A172 (cell line): Measurements from ENCODE around the gene JPH4. TPM values are rescaled to one million over a fixed set of nuclear protein-coding genes. Genes with fewer than 3 reads are reported as not detected.
A peak's percentile ranks its signal among the peaks of the same experiment; 100 is the strongest.

Source experiments
- DNase-seq: peaks from one replicate; pipeline ENCODE4 v3.0.0-alpha.2; 2015; ENCODE audit warnings: low spot score
- total RNA-seq: library from RNA; depleted of rRNA; stranded (reverse); fragments of >200 nt; shearing (Covaris generic); gene quantifications from 2 replicates; pipeline ENCODE4 v1.2.3, GENCODE V29; 2014

JPH4 gene
- total RNA-seq, 1 experiment from 2014 or later, result not detected

- DNase-seq, result no peak
Observed at GRCh38 chr14:23564181-23564812, 14.3 kb downstream of the JPH4 start.

- no peak for DNase-seq
Observed at GRCh38 chr14:23563473-23564180, 15.0 kb downstream of the JPH4 start.

GRCh38 chr14:23562822-23563472 lies 15.6 kb downstream of the JPH4 start:
- DNase-seq, result peak; percentile 33

GRCh38 chr14:23561873-23562821 lies 16.4 kb downstream of the JPH4 start:
- peak; percentile 72 for DNase-seq

GRCh38 chr14:23561259-23561658 lies 17.3 kb downstream of the JPH4 start:
- no peak for DNase-seq

- DNase-seq, result no peak
Observed at GRCh38 chr14:23559926-23560520, 18.6 kb downstream of the JPH4 start.

GRCh38 chr14:23559010-23559925 lies 19.3 kb downstream of the JPH4 start:
- DNase-seq, result peak; percentile 30

DNA sequence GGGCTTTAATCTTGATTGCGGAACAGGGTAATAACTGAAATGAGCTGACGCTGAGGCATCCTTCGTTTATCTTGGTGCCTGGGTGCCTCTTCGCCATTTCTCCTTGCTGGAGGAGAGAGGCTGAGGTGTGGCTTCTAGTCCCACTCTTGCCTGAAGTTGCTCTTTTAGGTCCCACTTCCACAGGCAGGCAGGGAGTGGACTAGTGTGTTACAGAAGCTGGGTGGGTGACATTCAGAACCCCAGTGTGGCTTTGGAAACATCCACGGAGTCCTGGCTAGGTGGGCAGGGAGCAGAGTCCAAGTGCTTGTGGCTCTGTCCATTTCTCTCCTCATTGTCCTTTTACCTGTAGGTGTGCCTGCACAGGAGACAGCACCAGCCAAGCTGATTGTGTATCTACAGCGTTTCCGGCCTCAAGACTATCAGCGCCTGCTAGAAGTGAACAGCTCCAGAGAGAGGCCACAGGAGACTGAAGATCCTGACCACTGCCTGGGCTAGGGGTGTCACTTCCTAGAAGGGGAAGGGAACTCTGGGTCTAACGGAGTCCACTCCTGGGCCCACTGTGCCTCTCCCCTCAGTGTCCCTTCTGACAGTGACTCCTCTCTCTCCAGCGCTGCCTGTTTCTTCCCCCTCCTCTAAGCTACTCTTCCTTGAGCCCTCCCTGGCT lies 20.1 kb downstream of the JPH4 start:
- DNase-seq, result no peak

GRCh38 chr14:23557946-23558345 lies 20.6 kb downstream of the JPH4 start:
- DNase-seq, result no peak

- no peak for DNase-seq
Observed at GRCh38 chr14:23557521-23557920, 21.1 kb downstream of the JPH4 start.

GRCh38 chr14:23556700-23557440 lies 21.7 kb downstream of the JPH4 start:
- DNase-seq, result no peak

GRCh38 chr14:23555882-23556699 lies 22.5 kb downstream of the JPH4 start, which contains the start of gene THTPA:
THTPA (plus strand) TSS chr14:23556271; CDS start chr14:23556758, 487 bp downstream.
- peak; percentile 73 for DNase-seq

- DNase-seq, result no peak
Observed at GRCh38 chr14:23555533-23555881, 23.1 kb downstream of the JPH4 start.

- DNase-seq, result peak; percentile 44
Observed at GRCh38 chr14:23551266-23552028, 27.1 kb downstream of the JPH4 start, which contains the start of gene ZFHX2. ZFHX2 (minus strand) TSS chr14:23551765; CDS start chr14:23535325, 16,440 bp downstream.

DNA sequence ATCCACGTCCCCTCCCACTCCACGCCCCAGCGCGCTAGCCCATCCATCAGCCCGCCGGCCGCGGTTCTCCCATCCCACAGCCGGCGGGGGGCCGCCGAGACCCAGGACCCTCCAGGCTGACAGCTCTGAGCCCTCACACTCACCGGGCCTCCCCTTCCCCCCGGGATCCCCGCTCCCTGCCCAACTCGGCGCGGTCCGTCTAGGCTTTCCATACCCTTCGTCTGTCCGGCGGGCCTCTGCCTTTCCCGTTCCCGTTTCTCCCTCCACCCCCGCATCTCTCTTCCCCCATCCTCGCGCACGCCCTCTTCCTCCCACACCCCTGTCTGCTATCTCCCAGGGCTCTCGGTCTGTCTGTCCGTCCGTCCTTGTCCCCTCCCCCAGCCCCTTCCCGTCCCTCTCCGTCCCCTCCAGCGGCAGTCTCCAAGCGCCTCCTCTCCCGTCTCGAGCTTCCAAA lies 27.8 kb downstream of the JPH4 start:
- no peak for DNase-seq

GRCh38 chr14:23550131-23550811 lies 28.3 kb downstream of the JPH4 start:
- no peak for DNase-seq
